ENCODE measurements around the gene NSD1. TPM values are rescaled to one million over a fixed set of nuclear protein-coding genes. Genes with fewer than 3 reads are reported as not detected.
"Not testable (repeated sequence)": the region's sequence is repeated elsewhere in the genome, so short reads cannot be mapped to it uniquely, and the experiment has no call there.

Gene NSD1
- polyA plus RNA-seq, 4 donors = 52.7 to 64.9 (median 57.5) TPM

- no peak for DNase-seq (ENCODE audit: low read depth in 4 of 4, low spot score in 2 of 4)
Observed at GRCh38 chr5:177304392-177305119, 171.0 kb downstream of the NSD1 start.

GRCh38 chr5:177306103-177306640, 172.6 kb downstream of the NSD1 start:
- not testable (repeated sequence) for DNase-seq (ENCODE audit: low read depth in 4 of 4, low spot score in 2 of 4)

GRCh38 chr5:177306674-177307543, 173.3 kb downstream of the NSD1 start:
- no peak for DNase-seq (ENCODE audit: low read depth in 4 of 4, low spot score in 2 of 4)

GRCh38 chr5:177307544-177308363, 174.2 kb downstream of the NSD1 start:
- DNase-seq (ENCODE audit: low read depth in 4 of 4, low spot score in 2 of 4) = no peak

GRCh38 chr5:177308740-177309139, 175.2 kb downstream of the NSD1 start:
- no peak for DNase-seq (ENCODE audit: low read depth in 4 of 4, low spot score in 2 of 4)

GRCh38 chr5:177309351-177310191, 176.0 kb downstream of the NSD1 start:
- no peak for DNase-seq (ENCODE audit: low read depth in 4 of 4, low spot score in 2 of 4)

GRCh38 chr5:177310332-177310731, 176.8 kb downstream of the NSD1 start:
- DNase-seq (ENCODE audit: low read depth in 4 of 4, low spot score in 2 of 4) = no peak

- DNase-seq (ENCODE audit: low read depth in 4 of 4, low spot score in 2 of 4) = no peak
Observed at GRCh38 chr5:177310757-177311391, 177.3 kb downstream of the NSD1 start.

- no peak for DNase-seq (ENCODE audit: low read depth in 4 of 4, low spot score in 2 of 4)
Observed at GRCh38 chr5:177311392-177311722, 177.8 kb downstream of the NSD1 start.

- peak; percentile 71 to 92 (median 82) for DNase-seq (ENCODE audit: low read depth in 4 of 4, low spot score in 2 of 4)
Observed at GRCh38 chr5:177311723-177312648, 178.4 kb downstream of the NSD1 start, which contains the start of gene MXD3. MXD3 (minus strand) TSS chr5:177311898; CDS start chr5:177311830, 68 bp downstream.

- no peak for DNase-seq (ENCODE audit: low read depth in 4 of 4, low spot score in 2 of 4)
Observed at GRCh38 chr5:177312649-177313181, 179.1 kb downstream of the NSD1 start.

GRCh38 chr5:177313561-177314259, 180.1 kb downstream of the NSD1 start:
- DNase-seq (ENCODE audit: low read depth in 4 of 4, low spot score in 2 of 4) = no peak

GRCh38 chr5:177314376-177315342, 181.1 kb downstream of the NSD1 start:
- DNase-seq (ENCODE audit: low read depth in 4 of 4, low spot score in 2 of 4) = no peak

- no peak for DNase-seq (ENCODE audit: low read depth in 4 of 4, low spot score in 2 of 4)
Observed at GRCh38 chr5:177315411-177315810, 181.8 kb downstream of the NSD1 start.

GRCh38 chr5:177316005-177316404, 182.4 kb downstream of the NSD1 start:
- DNase-seq (ENCODE audit: low read depth in 4 of 4, low spot score in 2 of 4) = no peak

- peak in 1 of 4 donors; percentile 65 for DNase-seq (ENCODE audit: low read depth in 4 of 4, low spot score in 2 of 4)
Observed at GRCh38 chr5:177317959-177318377, 184.4 kb downstream of the NSD1 start.

Measured in left renal cortex interstitium (tissue), 4 donors.